H1 (cell line): ENCODE results near the gene TMEM59L. TPM values are rescaled to one million over a fixed set of nuclear protein-coding genes. Genes with fewer than 3 reads are reported as not detected.

Experiments
- CTCF ChIA-PET: fragments of 300-600 bp; sonication (Branson Sonifier 250); formaldehyde crosslinking; loops from one replicate; lab custom pipeline; 2021; ENCODE audit not compliant: partially characterized antibody; lab: Charles Lee
- POLR2A ChIA-PET: fragments of 300-600 bp; sonication (Branson Sonifier 250); formaldehyde crosslinking; loops from one replicate; lab custom pipeline; 2021; ENCODE audit warnings: inconsistent platforms; ENCODE audit not compliant: partially characterized antibody; lab: Charles Lee
- DNase-seq, 2 experiments: peaks; one replicate each; pipeline versions ENCODE4 v3.0.0 to v3.0.0-alpha.2; 2010 to 2022; ENCODE audit warnings: low spot score in 2 of 2, low read depth in 1 of 2, mixed read lengths in 1 of 2
- FAIRE-seq: peaks from 2 replicates; lab custom pipeline; 2011; peaks lifted over from hg19 to GRCh38; lab: Jason Lieb, UNC
- H2AFZ ChIP-seq: 2 replicates; pipeline ENCODE4 v1.8.1; 2012; ENCODE audit warnings: low read length, inconsistent platforms
- H2AK5ac ChIP-seq: 2 replicates; pipeline ENCODE4 v1.6.1; 2013; ENCODE audit warnings: low read depth, low read length
- H2BK120ac ChIP-seq: replicated peaks from 2 replicates; pipeline ENCODE3; 2013; ENCODE audit warnings: low read depth, low read length, inconsistent platforms
- H2BK12ac ChIP-seq: 2 replicates; pipeline ENCODE4 v1.6.1; 2013; ENCODE audit warnings: low read depth, low read length
- H2BK15ac ChIP-seq: 2 replicates; pipeline ENCODE4 v1.6.1; 2013; ENCODE audit warnings: low read length
- H2BK20ac ChIP-seq: 2 replicates; pipeline ENCODE4 v1.6.1; 2013; ENCODE audit warnings: low read length
- H2BK5ac ChIP-seq: 2 replicates; pipeline ENCODE4 v1.6.1; 2013; ENCODE audit warnings: low read depth, low read length
- H3K14ac ChIP-seq: 2 replicates; pipeline ENCODE4 v1.6.1; 2013; ENCODE audit warnings: inconsistent platforms; ENCODE audit not compliant: insufficient read length
- H3K18ac ChIP-seq: 2 replicates; pipeline ENCODE4 v1.6.1; 2013; ENCODE audit warnings: low read length; ENCODE audit errors: extremely low read depth
- H3K23ac ChIP-seq: 2 replicates; pipeline ENCODE4 v1.6.1; 2013; ENCODE audit warnings: inconsistent platforms; ENCODE audit not compliant: insufficient read length
- H3K23me2 ChIP-seq: 2 replicates; pipeline ENCODE4 v1.6.1; 2013; ENCODE audit warnings: low read depth, low read length
- H3K27ac ChIP-seq: 2 replicates; pipeline ENCODE4 v1.6.1; 2011; ENCODE audit warnings: low read depth, low read length, inconsistent platforms
- H3K27me3 ChIP-seq, 4 experiments: replicated peaks in 1 of 4; 1 replicate in 1 of 4; 2 replicates in 3 of 4; pipeline versions ENCODE4 v1.6.1 to v1.8.1; 2011 to 2013; ENCODE audit warnings: low read length in 3 of 4, mild to moderate bottlenecking in 3 of 4, inconsistent platforms in 2 of 4, mixed read lengths in 2 of 4, moderate library complexity in 1 of 4; ENCODE audit not compliant: control insufficient read depth in 3 of 4, insufficient read depth in 3 of 4; ENCODE audit errors: extremely low read depth in 1 of 4
- H3K36me3 ChIP-seq, 4 experiments: 2 replicates each; pipeline versions ENCODE4 v1.6.1 to v1.8.1; 2011 to 2013; ENCODE audit warnings: mild to moderate bottlenecking in 4 of 4, low read length in 3 of 4, moderate library complexity in 2 of 4, control low read depth in 1 of 4, inconsistent platforms in 1 of 4; ENCODE audit not compliant: insufficient read depth in 4 of 4, control insufficient read depth in 2 of 4
- H3K4ac ChIP-seq: replicated peaks from 2 replicates; pipeline ENCODE3; 2013; ENCODE audit warnings: low read length, low read depth, mixed read lengths, inconsistent platforms; ENCODE audit not compliant: insufficient read length
- H3K4me1 ChIP-seq, 4 experiments: replicated peaks in 1 of 4; 1 replicate in 1 of 4; 2 replicates in 3 of 4; pipeline versions ENCODE4 v1.6.1 to v1.8.1; 2011 to 2013; ENCODE audit warnings: low read length in 3 of 4, inconsistent platforms in 2 of 4, mixed read lengths in 1 of 4; ENCODE audit not compliant: insufficient read depth in 4 of 4, control insufficient read depth in 3 of 4
- H3K4me2 ChIP-seq, 2 experiments: 2 replicates each; pipeline versions ENCODE4 v1.6.1 to v1.8.1; 2011 to 2013; ENCODE audit warnings: low read depth in 2 of 2, low read length in 2 of 2, control low read depth in 1 of 2, inconsistent platforms in 1 of 2, mild to moderate bottlenecking in 1 of 2; ENCODE audit not compliant: insufficient read depth in 1 of 2
- H3K4me3 ChIP-seq, 4 experiments: fragments of 200-600, 300-600 bp in 1 of 4; sonication (generic), shearing (Covaris generic), sonication (Bioruptor Twin) in 1 of 4; 2 replicates each; pipeline versions ENCODE4 v1.5.1 to v1.8.1; 2011 to 2016; ENCODE audit warnings: low read length in 4 of 4, low read depth in 3 of 4, control low read depth in 2 of 4, inconsistent platforms in 2 of 4, mild to moderate bottlenecking in 2 of 4, mixed read lengths in 1 of 4, moderate library complexity in 1 of 4; ENCODE audit not compliant: insufficient read depth in 2 of 4; ENCODE audit errors: extremely low read depth in 1 of 4
- H3K56ac ChIP-seq: replicated peaks from 2 replicates; pipeline ENCODE3; 2013; ENCODE audit warnings: low read depth, mild to moderate bottlenecking, mixed read lengths, low read length, inconsistent platforms; ENCODE audit not compliant: insufficient read length
- H3K79me1 ChIP-seq: 2 replicates; pipeline ENCODE4 v1.6.1; 2013; ENCODE audit warnings: low read depth, low read length, control low read depth
- H3K79me2 ChIP-seq, 2 experiments: 2 replicates each; pipeline versions ENCODE4 v1.6.1 to v1.8.1; 2012 to 2013; ENCODE audit warnings: low read length in 2 of 2, mild to moderate bottlenecking in 2 of 2, inconsistent platforms in 1 of 2; ENCODE audit not compliant: insufficient read depth in 2 of 2, control insufficient read depth in 1 of 2
- H3K9ac ChIP-seq, 4 experiments: replicated peaks in 1 of 4; 1 replicate in 1 of 4; 2 replicates in 3 of 4; pipeline versions ENCODE4 v1.6.1 to v1.8.1; 2011 to 2013; ENCODE audit warnings: low read depth in 3 of 4, low read length in 3 of 4, control low read depth in 2 of 4, mild to moderate bottlenecking in 2 of 4, moderate library complexity in 2 of 4, inconsistent platforms in 1 of 4; ENCODE audit errors: extremely low read depth in 1 of 4
- H3K9me3 ChIP-seq, 2 experiments: 2 replicates each; pipeline versions ENCODE4 v1.6.1 to v1.8.1; 2012 to 2013; ENCODE audit warnings: mild to moderate bottlenecking in 2 of 2, moderate library complexity in 2 of 2, control low read depth in 1 of 2, inconsistent platforms in 1 of 2, low read depth in 1 of 2, low read length in 1 of 2, mixed read lengths in 1 of 2; ENCODE audit not compliant: insufficient read depth in 2 of 2
- H4K20me1 ChIP-seq, 2 experiments: replicated peaks in 1 of 2; 2 replicates each; pipeline versions ENCODE3 to v1.8.1; 2011 to 2013; ENCODE audit warnings: inconsistent platforms in 2 of 2, low read length in 2 of 2, mild to moderate bottlenecking in 1 of 2; ENCODE audit not compliant: insufficient read depth in 2 of 2, control insufficient read depth in 1 of 2
- H4K5ac ChIP-seq: 2 replicates; pipeline ENCODE4 v1.6.1; 2013; ENCODE audit warnings: low read length, low read depth, mixed read lengths, inconsistent platforms; ENCODE audit not compliant: insufficient read length
- H4K8ac ChIP-seq: 2 replicates; pipeline ENCODE4 v1.8.0; 2013; ENCODE audit warnings: mild to moderate bottlenecking, moderate library complexity, low read length, inconsistent platforms; ENCODE audit not compliant: insufficient read depth; ENCODE audit errors: extremely low read depth
- H4K91ac ChIP-seq: replicated peaks from 2 replicates; pipeline ENCODE3; 2013; ENCODE audit warnings: low read length, mixed read lengths, inconsistent platforms; ENCODE audit not compliant: insufficient read length
- EGR1 ChIP-seq: IDR thresholded peaks from 2 replicates; pipeline ENCODE4 v1.6.1; 2011; ENCODE audit warnings: low read depth, low read length, borderline replicate concordance
- FOSL1 ChIP-seq: IDR thresholded peaks from 2 replicates; pipeline ENCODE4 v1.6.1; 2011; ENCODE audit warnings: mild to moderate bottlenecking, low read depth, low read length, moderate library complexity; ENCODE audit not compliant: insufficient read depth
- JUND ChIP-seq: IDR thresholded peaks from 2 replicates; pipeline ENCODE4 v1.6.1; 2011; ENCODE audit warnings: mild to moderate bottlenecking, improper control_type of control experiment, low read length
- RAD21 ChIP-seq, 2 experiments: IDR thresholded peaks in 1 of 2; conservative IDR thresholded peaks in 1 of 2; 2 replicates each; pipeline ENCODE4 v1.6.1; 2011; ENCODE audit warnings: low read depth in 2 of 2, low read length in 2 of 2, improper control_type of control experiment in 1 of 2, inconsistent platforms in 1 of 2, mild to moderate bottlenecking in 1 of 2, moderate library complexity in 1 of 2
- SP1 ChIP-seq: IDR thresholded peaks from 2 replicates; pipeline ENCODE4 v1.6.1; 2011; ENCODE audit warnings: low read depth, low read length
- TCF12 ChIP-seq: IDR thresholded peaks from 2 replicates; pipeline ENCODE4 v1.6.1; 2011; ENCODE audit warnings: low read depth, mild to moderate bottlenecking, low read length
- WGBS, 2 experiments: shearing (Covaris generic) in 1 of 2; methylation state at CpG; one replicate each; pipeline versions ENCODE4 v1.1.6 to v1.1.7; 2013 to 2015; ENCODE audit warnings: low lambda C conversion rate in 2 of 2, mixed read lengths in 2 of 2, inconsistent platforms in 1 of 2, low coverage in 1 of 2, missing lambda C conversion rate in 1 of 2; ENCODE audit not compliant: insufficient replicate concordance in 2 of 2, insufficient coverage in 1 of 2, insufficient read length in 1 of 2; ENCODE audit errors: extremely low coverage in 1 of 2, missing lambda C conversion rate in 1 of 2; 5-methylcytosine and 5-hydroxymethylcytosine counted together
- polyA plus RNA-seq, 7 experiments: library from polyadenylated mRNA; depleted of rRNA in 3 of 7; stranded (reverse) in 5 of 7; unstranded in 2 of 7; fragments of >200 nt in 5 of 7; fragments of 200-250 nt in 2 of 7; gene quantifications; 1 replicate in 5 of 7; 2 replicates in 1 of 7; 4 replicates in 1 of 7; pipeline versions ENCODE4 v1.2.1 to v1.2.3, GENCODE V29; 2011 to 2013; ENCODE audit warnings: missing spikeins in 2 of 7, mixed read lengths in 2 of 7
- total RNA-seq: library from RNA; stranded (reverse); fragmentation: NEBNext Ultra II Directional; extraction: Animal tissue kit (Norgen Biotek cat#: 25700); gene quantifications from 2 replicates; pipeline ENCODE4 v1.2.1, GENCODE V29; 2021

TMEM59L gene
- total and polyA plus RNA-seq, 2 of the 8 experiments (the other 6 are each of a cell fraction or from before 2014, with no cell fraction given): 4.0 to 12.2 TPM

DNA sequence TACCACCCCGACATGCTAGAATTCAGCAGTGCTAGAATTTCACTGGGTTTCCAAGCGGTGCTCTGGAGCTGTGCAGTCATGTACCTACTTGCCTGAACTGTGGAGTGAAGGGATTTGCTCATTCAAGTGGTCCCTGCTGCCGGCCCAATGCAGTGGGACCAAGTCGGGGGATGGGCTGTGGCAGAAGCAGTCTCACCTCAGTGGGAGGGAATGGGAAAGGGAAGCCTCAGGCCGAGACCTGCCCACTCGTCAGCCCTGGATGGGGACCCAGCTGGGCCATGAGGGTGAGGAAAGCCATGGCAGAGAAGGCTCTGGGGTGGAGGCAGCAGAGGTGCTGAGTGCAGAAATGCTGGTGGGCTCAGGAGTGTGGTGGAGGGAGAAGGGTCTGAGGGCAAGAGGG lies 39.1 kb downstream of the TMEM59L start:
- no peak overlapping the region for H3K9ac ChIP-seq
- no peak overlapping the region for H3K14ac ChIP-seq
- peak overlapping the region; percentile 19; the same call in 1 of the 2 replicates for H2AK5ac ChIP-seq
- H3K18ac ChIP-seq: no peak overlapping the region
- POLR2A ChIA-PET: interaction anchor here (1.2 kb wide), 1 partner anchor 11 kb away, joined by 3 read pairs; no protein-coding TSS in a partner anchor
- no peak overlapping the region for H3K27ac ChIP-seq
- TF ChIP-seq SP1: no peak
- no peak for TF ChIP-seq EGR1
- TF ChIP-seq FOSL1: no peak
- TF ChIP-seq TCF12: no peak
- no peak for TF ChIP-seq RAD21 (IDR thresholded peaks at IDR 0.05 in 1 of 2, conservative IDR thresholded peaks at IDR 0.05 in 1 of 2; ENCODE audit: low read depth in 2 of 2, low read length in 2 of 2)
- TF ChIP-seq JUND: no peak
- CTCF ChIA-PET: interaction anchor here (0.8 to 1.2 kb wide), 3 partner anchors 16 to 28 kb away, joined by 3 to 4 read pairs (median 3); no protein-coding TSS in a partner anchor
- H4K5ac ChIP-seq: no peak overlapping the region
- peaks cover 15% of the 10 kb centered on the region for H3K79me1 ChIP-seq
- no peak overlapping the region for H2AFZ ChIP-seq
- H3K4ac ChIP-seq: no peak overlapping the region
- H2BK5ac ChIP-seq: peak overlapping the region; percentile 46; the same call in 1 of the 2 replicates
- H4K91ac ChIP-seq: no peak overlapping the region
- H2BK15ac ChIP-seq: no peak overlapping the region
- peak overlapping the region; percentile 33 for H2BK120ac ChIP-seq
- peaks cover 13% of the 10 kb centered on the region; the same call in 1 of the 2 replicates for H3K23me2 ChIP-seq
- H4K20me1 ChIP-seq: peaks cover 7 to 41% of the 10 kb centered on the region in 2 experiments
- peaks cover 0 to 10% (median under 1%) of the 10 kb centered on the region in 4 experiments; a peak in 2 of 7 replicates for H3K4me1 ChIP-seq
- H3K36me3 ChIP-seq: no peaks in the 10 kb centered on the region
- no peak overlapping the region for H3K23ac ChIP-seq
- no peaks in the 10 kb centered on the region for H3K27me3 ChIP-seq
- no peak overlapping the region for H2BK12ac ChIP-seq
- H3K79me2 ChIP-seq: no peaks in the 10 kb centered on the region
- H4K8ac ChIP-seq: peak overlapping the region; percentile 57; the same call in 1 of the 2 replicates
- H2BK20ac ChIP-seq: no peak overlapping the region
- no peak for FAIRE-seq
- DNase-seq: no peak
- H3K4me3 ChIP-seq: no peak overlapping the region
- WGBS, 2 experiments: 79% methylated on average over 6 of the region's 6 CpGs; no CpG with 5 or more reads in 1 of the 2 experiments
- no peak overlapping the region for H3K56ac ChIP-seq
- H3K9me3 ChIP-seq: no peaks in the 10 kb centered on the region
- H3K4me2 ChIP-seq: no peak overlapping the region
